OCI-LY1 (cell line): ENCODE results near the gene C5orf52.

Source experiments
- H2AFZ ChIP-seq: fragments of 200-600 bp; sonication (generic), shearing (Covaris generic); 2 replicates; pipeline ENCODE4 v1.6.0; 2014; ENCODE audit warnings: antibody characterized with exemption, mild to moderate bottlenecking, low read length
- H3F3A ChIP-seq: fragments of 200-600 bp; sonication (generic), shearing (Covaris generic); 2 replicates; pipeline ENCODE4 v1.6.0; 2014; ENCODE audit warnings: mild to moderate bottlenecking, antibody characterized with exemption, low read length, moderate library complexity; ENCODE audit not compliant: insufficient read depth
- H3K27ac ChIP-seq: fragments of 200-600 bp; sonication (generic); 2 replicates; pipeline ENCODE4 v1.5.1; 2014; ENCODE audit warnings: low read length, mixed run types, mild to moderate bottlenecking, low read depth; ENCODE audit not compliant: poor library complexity, severe bottlenecking
- H3K27me3 ChIP-seq: fragments of 200-600 bp; sonication (generic); 2 replicates; pipeline ENCODE4 v1.6.0; 2014; ENCODE audit warnings: antibody characterized with exemption, mild to moderate bottlenecking, low read length, moderate library complexity; ENCODE audit not compliant: insufficient read depth
- H3K36me3 ChIP-seq: fragments of 200-600 bp; sonication (generic); 2 replicates; pipeline ENCODE4 v1.6.1; 2014; ENCODE audit warnings: mild to moderate bottlenecking, antibody characterized with exemption, low read length, moderate library complexity, mixed read lengths; ENCODE audit not compliant: insufficient read depth
- H3K4me1 ChIP-seq: fragments of 200-600 bp; sonication (generic); 2 replicates; pipeline ENCODE4 v1.5.1; 2014; ENCODE audit warnings: mild to moderate bottlenecking, low read length, moderate library complexity; ENCODE audit not compliant: insufficient read depth, severe bottlenecking
- H3K4me2 ChIP-seq: fragments of 200-600 bp; sonication (generic), shearing (Covaris generic); 2 replicates; pipeline ENCODE4 v1.6.1; 2014; ENCODE audit warnings: low read length
- H3K4me3 ChIP-seq: fragments of 200-600 bp; sonication (generic); 2 replicates; pipeline ENCODE4 v1.5.1; 2014; ENCODE audit warnings: low read length, low read depth, mild to moderate bottlenecking, mixed read lengths; ENCODE audit not compliant: poor library complexity, severe bottlenecking
- H3K79me2 ChIP-seq: fragments of 200-600 bp; shearing (Covaris generic); 2 replicates; pipeline ENCODE4 v1.6.1; 2016; ENCODE audit warnings: mixed run types, low read length, mixed read lengths; ENCODE audit not compliant: insufficient read depth
- H3K9ac ChIP-seq: fragments of 200-600 bp; sonication (generic), shearing (Covaris generic); 2 replicates; pipeline ENCODE4 v1.6.1; 2014; ENCODE audit warnings: mild to moderate bottlenecking, low read length, mixed read lengths
- H3K9me2 ChIP-seq: fragments of 200-600 bp; sonication (generic), shearing (Covaris generic); 2 replicates; pipeline ENCODE4 v1.6.1; 2014; ENCODE audit warnings: low read depth, mild to moderate bottlenecking, low read length, mixed read lengths
- H3K9me3 ChIP-seq: fragments of 200-600 bp; shearing (Covaris generic); 2 replicates; pipeline ENCODE4 v1.6.1; 2014; ENCODE audit warnings: low read length, mixed read lengths
- H4K20me1 ChIP-seq: fragments of 200-600 bp; sonication (generic), shearing (Covaris generic); 2 replicates; pipeline ENCODE4 v1.6.0; 2016; ENCODE audit warnings: mild to moderate bottlenecking, low read length; ENCODE audit not compliant: insufficient read depth
- EZH2 ChIP-seq: fragments of 200-600 bp; sonication (generic), shearing (Covaris generic); IDR thresholded peaks from 2 replicates; pipeline ENCODE4 v1.8.0; 2017; ENCODE audit warnings: borderline replicate concordance, mixed run types, mild to moderate bottlenecking, antibody characterized with exemption, low read length, moderate library complexity, mixed read lengths
- TF ChIP-seq, protein P1 (sequence below): fragments of 200-600 bp; sonication (generic), shearing (Covaris generic); IDR thresholded peaks from 2 replicates; pipeline ENCODE4 v1.5.1; 2017; ENCODE audit warnings: mild to moderate bottlenecking, antibody characterized with exemption, low read length, moderate library complexity, mixed read lengths

C5orf52 gene

DNA sequence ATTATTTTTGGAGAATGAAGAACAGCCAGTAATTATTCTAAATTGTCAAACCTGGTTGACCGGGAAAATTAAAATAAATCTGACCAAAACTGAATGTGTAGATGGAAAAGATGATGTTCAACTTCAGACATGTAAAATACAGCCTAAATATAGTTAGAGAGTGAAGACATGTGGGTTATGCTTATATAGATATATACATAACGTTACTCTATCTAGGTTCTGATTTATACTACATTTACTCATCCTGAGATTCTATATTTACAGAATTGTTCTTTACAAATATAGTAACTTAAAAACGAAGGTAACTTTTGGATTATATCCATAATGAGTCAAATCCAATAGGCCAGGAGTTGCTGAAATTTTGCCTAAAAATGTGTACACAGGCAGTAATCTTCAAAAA is 39.1 kb downstream of the C5orf52 start:
- no peak overlapping the region for H3K9ac ChIP-seq
- no peak overlapping the region for H3K4me2 ChIP-seq

DNA sequence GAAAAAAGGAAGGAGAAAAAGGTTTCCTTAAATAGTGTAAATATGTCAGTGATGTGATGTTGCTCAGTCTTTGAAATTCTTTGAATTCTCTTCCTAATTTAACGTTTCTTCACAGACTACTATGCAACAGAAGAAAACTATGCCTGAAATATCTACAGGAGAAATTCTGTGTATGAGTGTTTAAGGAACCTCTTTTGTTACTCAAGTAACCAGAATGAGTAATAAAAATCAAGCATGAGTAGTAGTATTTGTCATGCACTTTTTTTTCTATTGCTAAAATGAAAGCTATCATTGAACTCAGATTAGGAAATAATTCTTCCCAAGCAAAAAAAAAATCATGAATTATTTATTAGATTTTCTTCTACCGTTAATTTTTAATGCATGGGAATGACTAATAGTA is 39.5 kb downstream of the C5orf52 start:
- Histone ChIP-seq H3K9ac (no peak overlapping the region), H3K4me2 (no peak overlapping the region)

More for the DNA sequence above, 39.1 kb downstream of the C5orf52 start:
- Histone ChIP-seq H4K20me1 (no peaks in the 10 kb centered on the region), H3K4me3 (no peak overlapping the region), H3F3A (no peaks in the 10 kb centered on the region), H3K9me3 (no peaks in the 10 kb centered on the region), H3K79me2 (no peaks in the 10 kb centered on the region), H2AFZ (no peak overlapping the region), H3K27me3 (no peaks in the 10 kb centered on the region), H3K36me3 (no peaks in the 10 kb centered on the region), H3K4me1 (no peaks in the 10 kb centered on the region), H3K27ac (no peak overlapping the region), H3K9me2 (no peaks in the 10 kb centered on the region)
- TF ChIP-seq, protein P1, sequence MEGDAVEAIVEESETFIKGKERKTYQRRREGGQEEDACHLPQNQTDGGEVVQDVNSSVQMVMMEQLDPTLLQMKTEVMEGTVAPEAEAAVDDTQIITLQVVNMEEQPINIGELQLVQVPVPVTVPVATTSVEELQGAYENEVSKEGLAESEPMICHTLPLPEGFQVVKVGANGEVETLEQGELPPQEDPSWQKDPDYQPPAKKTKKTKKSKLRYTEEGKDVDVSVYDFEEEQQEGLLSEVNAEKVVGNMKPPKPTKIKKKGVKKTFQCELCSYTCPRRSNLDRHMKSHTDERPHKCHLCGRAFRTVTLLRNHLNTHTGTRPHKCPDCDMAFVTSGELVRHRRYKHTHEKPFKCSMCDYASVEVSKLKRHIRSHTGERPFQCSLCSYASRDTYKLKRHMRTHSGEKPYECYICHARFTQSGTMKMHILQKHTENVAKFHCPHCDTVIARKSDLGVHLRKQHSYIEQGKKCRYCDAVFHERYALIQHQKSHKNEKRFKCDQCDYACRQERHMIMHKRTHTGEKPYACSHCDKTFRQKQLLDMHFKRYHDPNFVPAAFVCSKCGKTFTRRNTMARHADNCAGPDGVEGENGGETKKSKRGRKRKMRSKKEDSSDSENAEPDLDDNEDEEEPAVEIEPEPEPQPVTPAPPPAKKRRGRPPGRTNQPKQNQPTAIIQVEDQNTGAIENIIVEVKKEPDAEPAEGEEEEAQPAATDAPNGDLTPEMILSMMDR: no peak
- TF ChIP-seq EZH2: no peak

DNA sequence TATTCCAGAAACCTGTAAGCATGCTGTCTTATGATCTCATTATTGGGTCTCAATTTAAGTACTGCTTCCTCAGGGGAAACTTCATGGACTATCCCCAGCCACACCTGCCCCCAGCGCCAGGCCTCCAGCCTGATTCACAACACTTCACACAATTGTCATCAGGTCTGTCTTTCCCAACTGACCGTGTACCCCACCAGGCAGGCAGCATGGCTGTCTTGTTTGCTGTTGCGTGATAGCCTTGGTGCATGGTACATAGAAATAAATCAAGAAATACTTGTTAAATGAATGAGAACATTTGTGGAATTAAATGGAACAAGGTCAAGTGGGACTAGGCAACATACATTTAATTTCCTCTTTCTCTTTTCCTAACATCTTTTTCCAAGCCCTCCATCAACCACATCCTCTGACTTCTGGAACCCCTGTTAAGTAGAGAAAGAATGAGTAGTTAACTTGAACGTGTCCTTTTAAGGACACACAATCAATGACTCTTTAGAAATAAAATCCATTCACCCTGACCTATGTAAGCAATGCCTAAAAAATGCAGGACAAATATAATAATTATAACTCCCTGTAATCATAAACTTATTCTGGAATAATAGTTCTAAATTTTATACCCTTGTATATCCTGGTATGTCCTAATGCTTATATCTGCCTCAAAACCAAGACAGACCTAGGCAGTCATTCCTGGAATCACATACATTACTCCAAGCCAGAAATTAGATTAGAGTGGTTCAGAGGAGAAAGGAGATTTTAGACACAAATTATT is 42.7 kb downstream of the C5orf52 start:
- H3F3A ChIP-seq: no peaks in the 10 kb centered on the region
- H3K9ac ChIP-seq: no peak overlapping the region
- no peaks in the 10 kb centered on the region for H3K79me2 ChIP-seq
- no peak overlapping the region for H3K4me2 ChIP-seq
- no peak overlapping the region for H2AFZ ChIP-seq
- no peaks in the 10 kb centered on the region for H3K4me1 ChIP-seq
- no peaks in the 10 kb centered on the region for H3K9me2 ChIP-seq
- no peaks in the 10 kb centered on the region for H3K27me3 ChIP-seq
- TF ChIP-seq, protein P1: no peak
- no peak for TF ChIP-seq EZH2
- H3K27ac ChIP-seq: no peak overlapping the region
- no peaks in the 10 kb centered on the region for H3K36me3 ChIP-seq
- H3K4me3 ChIP-seq: no peak overlapping the region
- H4K20me1 ChIP-seq: no peaks in the 10 kb centered on the region
- H3K9me3 ChIP-seq: no peaks in the 10 kb centered on the region

More for the DNA sequence above, 39.5 kb downstream of the C5orf52 start:
- no peaks in the 10 kb centered on the region for H3K79me2 ChIP-seq
- H3K9me2 ChIP-seq: no peaks in the 10 kb centered on the region
- no peaks in the 10 kb centered on the region for H4K20me1 ChIP-seq
- H3F3A ChIP-seq: no peaks in the 10 kb centered on the region
- H3K4me3 ChIP-seq: no peak overlapping the region
- no peaks in the 10 kb centered on the region for H3K4me1 ChIP-seq
- H3K36me3 ChIP-seq: no peaks in the 10 kb centered on the region
- TF ChIP-seq EZH2: no peak
- TF ChIP-seq, protein P1: no peak
- H2AFZ ChIP-seq: no peak overlapping the region
- H3K9me3 ChIP-seq: no peaks in the 10 kb centered on the region
- no peak overlapping the region for H3K27ac ChIP-seq
- H3K27me3 ChIP-seq: no peaks in the 10 kb centered on the region
